ENCODE measurements around the gene TBC1D1. TPM values are rescaled to one million over a fixed set of nuclear protein-coding genes. Genes with fewer than 3 reads are reported as not detected.

Gene TBC1D1
- total RNA-seq, 1 donor from 2014 or later, result 181 TPM

- peak; percentile 44 for DNase-seq (ENCODE audit: low read depth)
Measured at GRCh38 chr4:38169524-38169923, 278.6 kb downstream of the TBC1D1 start.

- no peak for DNase-seq (ENCODE audit: low read depth)
Measured at GRCh38 chr4:38170338-38171169, 279.7 kb downstream of the TBC1D1 start.

GRCh38 chr4:38172078-38172477 is 281.2 kb downstream of the TBC1D1 start:
- no peak for DNase-seq (ENCODE audit: low read depth)

- no peak for DNase-seq (ENCODE audit: low read depth)
Measured at GRCh38 chr4:38173935-38174518, 283.1 kb downstream of the TBC1D1 start.

- no peak for DNase-seq (ENCODE audit: low read depth)
Measured at GRCh38 chr4:38174801-38175200, 283.9 kb downstream of the TBC1D1 start.

- no peak for DNase-seq (ENCODE audit: low read depth)
Measured at GRCh38 chr4:38176165-38176564, 285.3 kb downstream of the TBC1D1 start.

- DNase-seq (ENCODE audit: low read depth), result no peak
Measured at GRCh38 chr4:38177035-38177546, 286.2 kb downstream of the TBC1D1 start.

- no peak for DNase-seq (ENCODE audit: low read depth)
Measured at GRCh38 chr4:38177641-38178391, 286.9 kb downstream of the TBC1D1 start.

- DNase-seq (ENCODE audit: low read depth), result no peak
Measured at GRCh38 chr4:38178392-38178995, 287.6 kb downstream of the TBC1D1 start.

- peak; percentile 96 for DNase-seq (ENCODE audit: low read depth)
Measured at GRCh38 chr4:38179690-38180377, 288.9 kb downstream of the TBC1D1 start.

GRCh38 chr4:38180456-38180855 is 289.6 kb downstream of the TBC1D1 start:
- DNase-seq (ENCODE audit: low read depth), result peak; percentile 62

- DNase-seq (ENCODE audit: low read depth), result no peak
Measured at GRCh38 chr4:38181286-38181685, 290.4 kb downstream of the TBC1D1 start.

GRCh38 chr4:38182334-38182998 is 291.6 kb downstream of the TBC1D1 start:
- no peak for DNase-seq (ENCODE audit: low read depth)

- DNase-seq (ENCODE audit: low read depth), result no peak
Measured at GRCh38 chr4:38184404-38184803, 293.5 kb downstream of the TBC1D1 start.

GRCh38 chr4:38185406-38186144 is 294.7 kb downstream of the TBC1D1 start:
- DNase-seq (ENCODE audit: low read depth), result no peak

- no peak for DNase-seq (ENCODE audit: low read depth)
Measured at GRCh38 chr4:38188136-38188535, 297.3 kb downstream of the TBC1D1 start.

- peak; percentile 78 for DNase-seq (ENCODE audit: low read depth)
Measured at GRCh38 chr4:38188631-38189101, 297.8 kb downstream of the TBC1D1 start.
